GM13977 (cell line): Measurements from ENCODE around the gene PLXNA4.

Experiments
- DNase-seq: peaks from one replicate; pipeline ENCODE4 v3.0.0; 2012; ENCODE audit warnings: low spot score
- CTCF ChIP-seq: IDR thresholded peaks from 2 replicates; pipeline ENCODE4 v1.5.1; 2012; ENCODE audit warnings: mild to moderate bottlenecking, control low read depth; ENCODE audit not compliant: insufficient read depth; ENCODE audit errors: extremely low read depth, missing control alignments
- in situ Hi-C: fragments of 300-500 bp; cut with MboI; formaldehyde crosslinking; loops from one replicate; pipeline ENCODE4 v1.12.0; 2022; ENCODE audit warnings: low sequenced_read_pairs, low pct_unique_long_range_greater_than_20kb, mixed read lengths, inconsistent platforms; ENCODE audit not compliant: unreplicated experiment

The PLXNA4 gene

GRCh38 chr7:132576721-132577085 lies 433 bp upstream of the PLXNA4 start:
- in situ Hi-C loops = loop anchor here (25.0 kb wide), 1 partner anchor 264 kb away; no protein-coding TSS in a partner anchor
- TF ChIP-seq CTCF = no peak
- peak; percentile 19 for DNase-seq

GRCh38 chr7:132575419-132575981 lies 770 bp downstream of the PLXNA4 start:
- in situ Hi-C loops = loop anchor here (25.0 kb wide), 1 partner anchor 263 kb away; no protein-coding TSS in a partner anchor
- TF ChIP-seq CTCF = no peak
- DNase-seq = peak; percentile 34

GRCh38 chr7:132574223-132574622 lies 2.0 kb downstream of the PLXNA4 start:
- no peak for DNase-seq
- TF ChIP-seq CTCF = no peak
- in situ Hi-C loops = no loop called here

- no peak for DNase-seq
- TF ChIP-seq CTCF = no peak
- in situ Hi-C loops = no loop called here
Measured at GRCh38 chr7:132573251-132573955, 2.9 kb downstream of the PLXNA4 start.

GRCh38 chr7:132572526-132572925 lies 3.7 kb downstream of the PLXNA4 start:
- no peak for TF ChIP-seq CTCF
- no peak for DNase-seq
- in situ Hi-C loops = no loop called here

GRCh38 chr7:132571970-132572369 lies 4.3 kb downstream of the PLXNA4 start:
- no peak for DNase-seq
- in situ Hi-C loops = no loop called here
- TF ChIP-seq CTCF = no peak
